Urinary bladder (tissue), 4 donors: ENCODE data around the gene MAP3K4. TPM values are rescaled to one million over a fixed set of nuclear protein-coding genes. Genes with fewer than 3 reads are reported as not detected.
A peak's percentile ranks its signal among the peaks of the same experiment; 100 is the strongest.

Source experiments
- DNase-seq: peaks from one replicate; pipeline ENCODE4 v3.0.0-alpha.2; 2015; ENCODE audit errors: extremely low spot score
- H3K27ac ChIP-seq: one replicate; pipeline ENCODE4 v1.5.1; 2013; ENCODE audit warnings: low read depth, mild to moderate bottlenecking, moderate library complexity
- H3K36me3 ChIP-seq: one replicate; pipeline ENCODE4 v1.6.1; 2013; ENCODE audit warnings: mild to moderate bottlenecking, moderate library complexity; ENCODE audit not compliant: insufficient read depth
- H3K4me1 ChIP-seq: one replicate; pipeline ENCODE4 v1.6.1; 2013; ENCODE audit warnings: mild to moderate bottlenecking, moderate library complexity; ENCODE audit not compliant: insufficient read depth
- H3K4me3 ChIP-seq: one replicate; pipeline ENCODE4 v1.5.1; 2013; ENCODE audit warnings: low read depth, low read length
- WGBS: extraction: QIAGEN DNeasy Blood & Tissue Kit; methylation state at CpG from one replicate; pipeline ENCODE4 v1.1.7; 2013; 5-methylcytosine and 5-hydroxymethylcytosine counted together
- polyA plus RNA-seq: library from polyadenylated mRNA; stranded (reverse); fragments of 200-250 nt; gene quantifications from one replicate; pipeline ENCODE4 v1.2.3, GENCODE V29; 2013
- total RNA-seq: library from RNA; depleted of rRNA; stranded (reverse); fragments of >200 nt; gene quantifications from one replicate; pipeline ENCODE4 v1.2.3, GENCODE V29; 2014
- donor health status: healthy with polysubstance abuse.
- donor health status: healthy.

The MAP3K4 gene
- total and polyA plus RNA-seq, 2 donors: 12.3 to 74.4 TPM

GRCh38 chr6:161024364-161024920 lies 32.9 kb downstream of the MAP3K4 start:
- Histone ChIP-seq H3K4me3 (no peak overlapping the region), H3K27ac (no peak overlapping the region), H3K36me3 (no peaks in the 10 kb centered on the region), H3K4me1 (no peaks in the 10 kb centered on the region)
- WGBS: 88% methylated on average over 8 of the region's 8 CpGs
- DNase-seq: no peak

- no peaks in the 10 kb centered on the region for H3K36me3 ChIP-seq
- H3K4me3 ChIP-seq: no peak overlapping the region
- H3K4me1 ChIP-seq: peaks cover 2% of the 10 kb centered on the region
- DNase-seq: no peak
- whole genome bisulfite sequencing: 85% methylated on average over 3 of the region's 3 CpGs
- no peak overlapping the region for H3K27ac ChIP-seq
These were observed 35.8 kb downstream of the MAP3K4 start for GRCh38 chr6:161027385-161027784.

DNA sequence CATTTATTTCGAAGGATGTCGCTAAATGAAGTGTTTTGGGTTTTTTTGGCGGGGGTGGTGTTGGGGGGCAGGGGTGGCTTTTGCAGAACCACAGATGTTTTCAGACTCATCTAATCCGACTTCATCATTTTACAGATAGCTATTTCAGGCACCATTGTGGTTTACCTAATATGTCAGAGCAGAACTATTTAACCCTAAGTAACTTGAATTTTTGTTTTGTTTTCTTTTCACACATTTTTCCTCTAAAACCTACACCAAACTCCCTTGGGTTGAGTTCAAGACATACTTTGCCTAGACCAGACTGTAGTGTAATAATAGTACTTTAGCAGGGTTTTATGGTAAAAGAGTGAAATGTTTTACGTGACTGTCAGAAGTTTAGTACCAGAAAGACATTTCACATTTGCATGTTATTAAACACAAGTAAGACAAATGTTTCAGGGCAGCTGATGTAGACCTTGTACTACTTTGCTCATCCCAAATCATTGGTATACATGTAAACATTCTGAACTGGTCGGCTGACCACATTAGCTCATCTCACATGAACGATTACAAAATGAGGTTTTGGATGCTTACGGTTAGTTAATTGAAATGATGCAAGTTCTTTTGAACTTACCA lies 37.7 kb downstream of the MAP3K4 start:
- WGBS: 63% methylated on average over 8 of the region's 8 CpGs
- Histone ChIP-seq H3K27ac (peak overlapping the region; percentile 45), H3K4me3 (no peak overlapping the region), H3K4me1 (peaks cover 2% of the 10 kb centered on the region), H3K36me3 (no peaks in the 10 kb centered on the region)
- no peak for DNase-seq

DNA sequence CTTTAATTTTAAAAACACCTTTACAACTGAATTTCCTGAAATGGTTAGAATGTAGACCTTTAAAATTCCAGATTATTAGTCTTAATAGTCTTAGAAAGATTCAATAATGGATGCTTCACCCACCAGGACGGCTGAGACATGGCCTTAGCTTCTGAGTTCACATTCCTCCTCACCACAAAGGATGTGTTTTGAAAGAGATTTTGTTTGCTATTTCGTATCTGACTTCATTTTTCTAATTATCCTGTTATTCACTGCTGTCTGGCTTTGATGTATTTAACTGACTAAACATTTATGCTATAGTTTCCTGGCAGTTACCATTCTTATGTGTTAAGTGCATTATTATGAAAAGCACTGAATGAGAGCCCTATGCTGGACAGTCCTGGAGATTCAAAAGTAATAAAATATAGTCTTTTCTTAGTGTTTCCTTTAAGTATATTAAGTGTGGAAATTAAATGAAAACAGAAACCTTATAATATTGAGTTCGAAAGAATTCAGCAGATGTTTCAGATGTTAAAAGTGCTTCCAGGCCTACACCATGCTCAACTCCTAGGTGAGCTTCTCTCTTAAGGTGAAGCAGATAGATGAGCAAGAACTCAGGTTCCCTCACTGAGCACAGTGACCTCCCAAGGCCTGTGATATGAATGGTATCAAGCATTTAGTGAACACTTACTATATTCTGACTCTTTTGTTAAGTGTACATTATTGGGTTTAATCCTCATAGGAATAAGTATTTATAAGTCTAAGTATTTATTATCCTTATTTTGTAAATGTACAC lies 40.3 kb downstream of the MAP3K4 start:
- Histone ChIP-seq H3K36me3 (no peaks in the 10 kb centered on the region), H3K4me1 (peaks cover 2% of the 10 kb centered on the region), H3K27ac (no peak overlapping the region), H3K4me3 (no peak overlapping the region)
- 67% methylated on average over 3 of the region's 3 CpGs for WGBS
- DNase-seq: no peak

DNA sequence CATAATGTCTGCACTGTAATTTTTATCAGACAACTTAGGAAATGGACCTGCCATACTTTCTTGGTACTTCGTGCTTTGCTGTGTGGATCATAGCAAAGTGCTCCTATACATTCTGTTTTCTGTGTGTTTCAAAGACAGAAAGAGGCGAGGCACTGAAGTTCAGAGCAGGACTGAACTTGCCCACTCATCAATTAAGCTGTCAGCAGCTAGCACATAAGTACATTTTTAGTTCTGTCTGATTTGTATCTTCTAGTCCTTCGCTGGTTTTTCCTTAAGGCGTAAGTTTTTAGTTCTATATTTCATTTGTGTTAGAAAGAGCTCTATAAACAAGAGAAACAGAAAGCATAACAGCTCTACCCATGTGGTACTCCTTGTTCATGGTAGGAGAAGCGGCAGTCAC lies 42.1 kb downstream of the MAP3K4 start:
- 87% methylated on average over 5 of the region's 5 CpGs for WGBS
- Histone ChIP-seq H3K4me3 (no peak overlapping the region), H3K36me3 (no peaks in the 10 kb centered on the region), H3K27ac (no peak overlapping the region), H3K4me1 (peaks cover 2% of the 10 kb centered on the region)
- DNase-seq: peak; percentile 23

DNA sequence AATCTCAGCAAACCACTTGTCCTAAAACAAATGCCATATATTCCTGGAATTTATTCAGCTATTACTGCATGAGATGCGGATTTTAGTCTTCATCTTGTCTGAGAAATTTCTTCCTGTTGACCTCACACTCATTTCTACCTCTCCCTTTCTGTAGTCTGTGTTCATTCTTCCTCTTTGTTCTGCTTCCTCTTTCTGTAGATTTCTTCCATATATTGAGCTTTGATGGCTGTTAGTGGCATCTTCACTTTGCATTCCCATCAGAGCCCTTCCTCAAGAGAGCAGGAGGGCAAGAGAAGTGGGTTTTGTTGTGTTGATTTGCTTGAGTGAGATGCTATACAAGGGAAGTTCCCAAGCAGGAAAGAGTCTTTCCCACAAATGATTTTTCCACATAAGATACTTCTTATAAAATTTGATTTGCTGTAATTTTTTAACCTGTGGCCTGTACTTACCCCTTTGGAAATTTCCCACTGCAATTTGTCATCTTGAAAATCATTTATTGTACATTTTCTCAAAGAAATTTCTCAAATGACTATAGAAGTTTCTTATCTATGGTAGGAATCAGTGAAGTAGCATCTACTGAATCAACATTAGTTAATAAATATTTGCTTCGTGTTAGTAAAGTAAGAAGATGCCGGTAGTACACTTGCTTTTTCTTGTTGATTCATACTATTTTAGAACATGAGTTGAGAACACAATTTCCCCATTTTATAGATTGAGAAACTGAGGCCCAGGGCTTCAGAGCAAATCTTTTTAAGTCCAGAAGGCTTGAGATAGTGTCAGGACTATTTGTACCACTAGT lies 43.8 kb downstream of the MAP3K4 start:
- Histone ChIP-seq H3K36me3 (no peaks in the 10 kb centered on the region), H3K27ac (no peak overlapping the region), H3K4me3 (no peak overlapping the region), H3K4me1 (peaks cover 2% of the 10 kb centered on the region)
- 89% methylated on average over 3 of the region's 3 CpGs for WGBS
- no peak for DNase-seq

DNA sequence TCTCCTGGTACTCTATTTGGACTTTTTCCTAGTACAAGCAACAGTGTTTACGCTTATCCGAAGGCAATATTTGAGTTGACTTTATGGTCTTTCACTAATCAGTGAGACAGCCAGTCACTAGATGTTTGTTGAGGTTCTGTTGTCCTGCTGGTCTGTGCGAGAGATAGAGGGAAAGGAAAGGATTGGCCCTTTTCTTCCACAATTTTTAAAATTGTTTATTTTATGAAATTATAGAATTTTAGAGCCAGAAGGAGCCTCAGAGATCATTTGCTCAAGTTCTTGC lies 44.4 kb downstream of the MAP3K4 start:
- Histone ChIP-seq H3K4me3 (no peak overlapping the region), H3K27ac (no peak overlapping the region)
- 79% methylated on average over 3 of the region's 3 CpGs for WGBS

DNA sequence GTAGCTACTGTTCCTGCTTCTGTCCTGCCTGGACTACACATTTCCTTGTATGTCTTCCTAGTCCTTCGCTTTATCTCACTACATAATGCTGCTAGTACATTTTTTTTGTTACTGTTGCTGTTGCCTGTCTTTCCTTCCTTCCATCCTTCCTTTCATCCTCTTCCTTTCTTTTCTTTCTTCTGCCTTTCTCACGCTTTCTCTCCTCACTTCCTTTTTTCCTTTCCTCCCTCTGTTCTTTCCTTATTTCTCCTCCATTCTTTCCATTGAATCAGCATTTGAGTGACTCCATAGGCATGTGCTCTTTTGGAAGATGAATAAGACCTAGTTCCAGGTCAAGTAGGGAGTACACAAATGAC lies 46.3 kb downstream of the MAP3K4 start:
- no peak overlapping the region for H3K27ac ChIP-seq
- no peak overlapping the region for H3K4me3 ChIP-seq
- 96% methylated on average over 2 of the region's 2 CpGs for WGBS
- DNase-seq: no peak
- no peaks in the 10 kb centered on the region for H3K4me1 ChIP-seq
- no peaks in the 10 kb centered on the region for H3K36me3 ChIP-seq

More for the DNA sequence above, 44.4 kb downstream of the MAP3K4 start:
- Histone ChIP-seq H3K4me1 (no peaks in the 10 kb centered on the region), H3K36me3 (no peaks in the 10 kb centered on the region)
- no peak for DNase-seq

DNA sequence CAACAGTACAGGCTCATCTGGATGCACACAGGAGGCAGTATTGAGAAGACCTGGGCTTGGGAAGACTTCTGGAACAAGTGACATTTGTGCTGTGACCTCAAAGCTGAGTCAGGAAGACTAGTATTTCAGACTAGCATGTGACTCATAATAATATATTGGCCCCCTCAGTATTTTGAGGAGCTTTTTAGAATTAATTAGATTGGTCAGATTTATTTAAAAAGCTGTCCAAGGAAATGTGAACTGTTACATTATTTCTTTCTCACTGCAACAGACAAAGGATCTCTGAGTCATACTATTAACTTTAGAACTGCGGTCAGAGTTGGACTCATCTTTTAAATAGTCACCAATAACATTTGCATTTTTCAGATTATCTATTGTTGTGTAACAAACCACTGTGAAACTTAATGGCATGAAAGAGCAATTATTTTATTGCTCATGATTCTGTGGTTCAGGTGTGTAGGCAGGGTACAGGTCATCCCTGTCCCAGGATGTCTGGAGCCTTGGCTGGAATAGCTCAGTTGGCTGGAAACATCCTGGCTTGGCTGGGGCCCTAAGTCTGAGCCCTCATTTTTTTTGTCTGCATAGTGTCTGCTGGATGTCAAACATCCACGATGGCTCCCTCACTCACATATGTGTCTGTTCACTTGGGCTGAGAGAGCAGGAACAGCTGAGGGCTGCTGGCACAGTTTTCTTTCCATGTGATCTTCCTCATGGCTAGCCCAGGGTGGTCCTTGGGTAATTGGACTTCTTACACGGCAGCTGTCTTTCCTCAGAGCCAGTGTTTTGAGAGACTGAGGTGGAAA lies 46.9 kb downstream of the MAP3K4 start:
- H3K36me3 ChIP-seq: no peaks in the 10 kb centered on the region
- no peak overlapping the region for H3K4me3 ChIP-seq
- DNase-seq: no peak
- H3K4me1 ChIP-seq: no peaks in the 10 kb centered on the region
- no peak overlapping the region for H3K27ac ChIP-seq
- 31% methylated on average over 3 of the region's 3 CpGs for WGBS

DNA sequence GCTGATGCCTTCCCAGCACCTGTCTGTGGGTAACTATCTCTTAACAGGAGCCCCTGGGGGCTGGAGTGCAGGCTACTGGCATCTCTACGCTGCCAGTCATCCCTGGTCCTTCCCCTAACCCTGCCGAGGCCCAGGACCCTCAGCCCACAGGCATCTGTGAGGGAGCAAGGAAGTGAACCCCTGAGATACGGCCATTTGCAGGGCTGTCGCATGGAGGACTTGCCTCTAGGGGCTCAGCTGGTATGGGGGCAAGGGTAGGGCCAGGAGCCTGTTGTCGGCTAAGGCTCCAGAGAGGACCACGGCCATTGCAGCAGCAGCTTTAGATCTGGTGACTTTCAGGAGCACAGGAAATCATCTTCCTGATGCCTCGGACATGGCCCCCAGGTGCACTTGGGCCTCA lies 49.7 kb downstream of the MAP3K4 start:
- DNase-seq: no peak

DNA sequence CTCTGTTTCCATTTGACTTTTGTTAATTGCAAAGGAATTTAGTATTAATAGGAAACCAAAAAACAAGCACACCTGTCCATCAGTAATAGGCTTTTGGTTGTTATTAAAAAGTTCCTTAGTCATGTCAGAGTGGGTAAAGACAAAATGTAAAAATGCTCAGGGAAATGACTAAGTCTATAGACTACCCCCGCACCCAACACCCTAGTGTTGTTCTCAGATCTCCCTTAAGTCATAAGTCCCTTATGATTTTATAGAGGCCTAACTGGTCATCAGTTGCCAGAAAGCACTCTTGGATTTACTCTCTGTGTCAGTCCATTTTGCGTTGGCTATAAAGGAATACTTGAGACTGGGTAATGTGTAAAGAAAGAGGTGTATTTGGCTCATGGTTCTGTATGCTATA lies 52.8 kb downstream of the MAP3K4 start:
- Histone ChIP-seq H3K4me1 (no peaks in the 10 kb centered on the region), H3K4me3 (no peak overlapping the region), H3K36me3 (no peaks in the 10 kb centered on the region), H3K27ac (no peak overlapping the region)
- DNase-seq: no peak
- WGBS: 94% methylated on average over 2 of the region's 2 CpGs

More for the DNA sequence above, 49.7 kb downstream of the MAP3K4 start:
- H3K4me1 ChIP-seq: no peaks in the 10 kb centered on the region
- no peak overlapping the region for H3K4me3 ChIP-seq
- no peaks in the 10 kb centered on the region for H3K36me3 ChIP-seq
- H3K27ac ChIP-seq: no peak overlapping the region
- WGBS: 97% methylated on average over 7 of the region's 7 CpGs

GRCh38 chr6:161048641-161049040 lies 57.1 kb downstream of the MAP3K4 start:
- H3K36me3 ChIP-seq: no peaks in the 10 kb centered on the region
- H3K4me1 ChIP-seq: no peaks in the 10 kb centered on the region
- DNase-seq: no peak
- 60% methylated on average over 7 of the region's 7 CpGs for WGBS
- H3K4me3 ChIP-seq: no peak overlapping the region
- no peak overlapping the region for H3K27ac ChIP-seq

- no peak for DNase-seq
- Histone ChIP-seq H3K36me3 (no peaks in the 10 kb centered on the region), H3K4me3 (no peak overlapping the region), H3K27ac (no peak overlapping the region), H3K4me1 (no peaks in the 10 kb centered on the region)
- 87% methylated on average over 7 of the region's 7 CpGs for WGBS
These were observed 58.7 kb downstream of the MAP3K4 start for GRCh38 chr6:161050134-161050765.
